Upper lobe of left lung (tissue), 6 donors: ENCODE measurements around the gene ZC3HAV1L. TPM values are rescaled to one million over a fixed set of nuclear protein-coding genes. Genes with fewer than 3 reads are reported as not detected.
A peak's percentile ranks its signal among the peaks of the same experiment; 100 is the strongest.
"Not testable (repeated sequence)": the region's sequence is repeated elsewhere in the genome, so short reads cannot be mapped to it uniquely, and the experiment has no call there.

Experiments
- ATAC-seq, 2 donors: fragments of 200-7000 bp; cut with Tn5 transposase; one replicate each; pipeline ENCODE4 v1.9.1; 2022; ENCODE audit warnings: mild to moderate bottlenecking in 2 of 2, moderate library complexity in 2 of 2; ENCODE audit not compliant: low FRiP score in 2 of 2
- DNase-seq, 2 donors: peaks; one replicate each; pipeline ENCODE4 v3.0.0-alpha.2; 2019 to 2020
- H3K27ac ChIP-seq, 4 donors: fragments of 200-600 bp; sonication (generic); one replicate each; pipeline ENCODE4 v1.5.1; 2016 to 2019
- H3K27me3 ChIP-seq, 4 donors: fragments of 200-600 bp; sonication (generic); one replicate each; pipeline ENCODE4 v1.5.1; 2017 to 2019
- H3K36me3 ChIP-seq, 4 donors: fragments of 200-600 bp; sonication (generic); one replicate each; pipeline ENCODE4 v1.5.1; 2016 to 2019
- H3K4me1 ChIP-seq, 4 donors: fragments of 200-600 bp; sonication (generic); one replicate each; pipeline ENCODE4 v1.5.1; 2018 to 2019
- H3K4me3 ChIP-seq, 4 donors: fragments of 200-600 bp; sonication (generic); one replicate each; pipeline ENCODE4 v1.5.1; 2017 to 2019; ENCODE audit warnings: mild to moderate bottlenecking in 2 of 4, moderate library complexity in 1 of 4
- H3K9me3 ChIP-seq, 4 donors: fragments of 200-600 bp; sonication (generic); one replicate each; pipeline ENCODE4 v1.5.1; 2018 to 2019
- CTCF ChIP-seq, 6 experiments: fragments of 450-650 bp in 4 of 6; fragments of 200-600 bp in 2 of 6; sonication (generic) in 2 of 6; IDR thresholded peaks; one replicate each; pipeline ENCODE4 v1.5.1; 2016 to 2019; ENCODE audit warnings: antibody characterized with exemption in 6 of 6
- EP300 ChIP-seq, 4 donors: sonication (generic); formaldehyde crosslinking; IDR thresholded peaks; one replicate each; pipeline ENCODE4 v1.5.1; 2017; ENCODE audit warnings: antibody characterized with exemption in 4 of 4, control low read depth in 2 of 4
- POLR2A ChIP-seq, 4 donors: fragments of 450-650 bp; IDR thresholded peaks; one replicate each; pipeline ENCODE4 v1.5.1; 2016 to 2017; ENCODE audit warnings: antibody characterized with exemption in 4 of 4, mild to moderate bottlenecking in 2 of 4
- POLR2AphosphoS5 ChIP-seq, 2 donors: sonication (generic); formaldehyde crosslinking; IDR thresholded peaks; one replicate each; pipeline ENCODE4 v1.5.1; 2017; ENCODE audit warnings: antibody characterized with exemption in 2 of 2
- WGBS, 2 donors: methylation state at CpG; one replicate each; pipeline ENCODE4 v1.1.5; 2017 to 2018; 5-methylcytosine and 5-hydroxymethylcytosine counted together
- total RNA-seq, 6 donors: library from RNA; depleted of rRNA in 4 of 6; stranded (reverse); fragments of >200 nt in 4 of 6; gene quantifications; one replicate each; pipeline versions ENCODE4 v1.1.0 to v1.2.1, GENCODE V29; 2016 to 2021
- donor health status: DM: no; HTN: no; CAD: no; lungs with moderate emphysema.
- donor health status: DM: no; HTN: yes; CAD: no; lungs with severe emphysema.

ZC3HAV1L gene
- total RNA-seq, 6 donors from 2014 or later = 3.4 to 12.6 (median 8.3) TPM

- Histone ChIP-seq H3K27ac (peak overlapping the region; percentile 48 to 71 (median 56)), H3K36me3 (peaks cover 14 to 92% (median 58%) of the 10 kb centered on the region in 4 donors), H3K9me3 (no peaks in the 10 kb centered on the region), H3K4me3 (no peak overlapping the region), H3K4me1 (peaks cover 0 to 15% (median 8%) of the 10 kb centered on the region in 4 donors), H3K27me3 (no peaks in the 10 kb centered on the region)
- DNase-seq (no peak), ATAC-seq (peak in 1 of 2 donors; percentile 89)
- WGBS, 2 donors = 28 to 37% methylated on average over 5 of the region's 5 CpGs
- TF ChIP-seq CTCF (IDR thresholded peaks at IDR 0.05) (no peak), EP300 (IDR thresholded peaks at IDR 0.05) (no peak), POLR2AphosphoS5 (IDR thresholded peaks at IDR 0.05) (no peak), POLR2A (IDR thresholded peaks at IDR 0.05) (no peak)
Measured at GRCh38 chr7:139058943-139059342, 23.1 kb upstream of the ZC3HAV1L start.

GRCh38 chr7:139055674-139056073, 19.8 kb upstream of the ZC3HAV1L start:
- no peak overlapping the region for H3K4me3 ChIP-seq
- ATAC-seq = no peak
- no peak for DNase-seq
- H3K27me3 ChIP-seq = no peaks in the 10 kb centered on the region
- no peaks in the 10 kb centered on the region for H3K9me3 ChIP-seq
- no peak overlapping the region for H3K27ac ChIP-seq
- 84 to 100% methylated on average over 1 of the region's 1 CpG for WGBS, 2 donors
- H3K36me3 ChIP-seq = peaks cover 17 to 92% (median 60%) of the 10 kb centered on the region in 4 donors
- TF ChIP-seq POLR2AphosphoS5 (IDR thresholded peaks at IDR 0.05) (no peak), POLR2A (IDR thresholded peaks at IDR 0.05) (no peak), EP300 (IDR thresholded peaks at IDR 0.05) (no peak), CTCF (IDR thresholded peaks at IDR 0.05) (no peak)
- peaks cover 0 to 14% (median 7%) of the 10 kb centered on the region in 4 donors for H3K4me1 ChIP-seq

- H3K27ac ChIP-seq, ATAC-seq, H3K4me3 ChIP-seq, H3K27me3 ChIP-seq, H3K9me3 ChIP-seq: not testable (repeated sequence)
- H3K4me1 ChIP-seq = peaks cover 0 to 12% (median 5%) of the 10 kb centered on the region in 4 donors
- WGBS, 2 donors = 97 to 98% methylated on average over 14 of the region's 14 CpGs
- peak in 1 of 2 donors; percentile 51 for DNase-seq
- peaks cover 19 to 92% (median 63%) of the 10 kb centered on the region in 4 donors for H3K36me3 ChIP-seq
Measured at GRCh38 chr7:139054656-139055055, 18.8 kb upstream of the ZC3HAV1L start.

GRCh38 chr7:139054101-139054500, 18.3 kb upstream of the ZC3HAV1L start:
- no peak for ATAC-seq
- Histone ChIP-seq H3K4me3 (no peak overlapping the region), H3K27me3 (no peaks in the 10 kb centered on the region), H3K36me3 (peaks cover 24 to 92% (median 69%) of the 10 kb centered on the region in 4 donors), H3K4me1 (peaks cover 0 to 8% (median 1%) of the 10 kb centered on the region in 4 donors), H3K27ac (no peak overlapping the region), H3K9me3 (no peaks in the 10 kb centered on the region)
- no peak for TF ChIP-seq EP300 (IDR thresholded peaks at IDR 0.05)
- TF ChIP-seq POLR2A (IDR thresholded peaks at IDR 0.05) = no peak
- no peak for TF ChIP-seq POLR2AphosphoS5 (IDR thresholded peaks at IDR 0.05)
- no peak for TF ChIP-seq CTCF (IDR thresholded peaks at IDR 0.05)
- WGBS, 2 donors = 77 to 79% methylated on average over 2 of the region's 2 CpGs
- no peak for DNase-seq

GRCh38 chr7:139051655-139052054, 15.8 kb upstream of the ZC3HAV1L start:
- H3K27ac ChIP-seq = no peak overlapping the region
- H3K9me3 ChIP-seq = no peaks in the 10 kb centered on the region
- H3K27me3 ChIP-seq = no peaks in the 10 kb centered on the region
- no peak for DNase-seq
- peaks cover 38 to 93% (median 80%) of the 10 kb centered on the region in 4 donors for H3K36me3 ChIP-seq
- TF ChIP-seq POLR2A (IDR thresholded peaks at IDR 0.05) (no peak), POLR2AphosphoS5 (IDR thresholded peaks at IDR 0.05) (no peak), CTCF (IDR thresholded peaks at IDR 0.05) (no peak), EP300 (IDR thresholded peaks at IDR 0.05) (no peak)
- no peak overlapping the region for H3K4me3 ChIP-seq
- no peaks in the 10 kb centered on the region for H3K4me1 ChIP-seq
- no peak for ATAC-seq
